Ovary (tissue), 3 donors: ENCODE data around the gene OLA1.

ENCODE experiments used
- POLR2A ChIP-seq: fragments of 450-650 bp; IDR thresholded peaks from one replicate; pipeline ENCODE4 v1.6.1; 2017; ENCODE audit warnings: antibody characterized with exemption, mild to moderate bottlenecking, moderate library complexity
- TF ChIP-seq, protein P1 (sequence below), 3 donors: fragments of 450-650 bp in 2 of 3; fragments of 200-600 bp in 1 of 3; IDR thresholded peaks; one replicate each; pipeline versions ENCODE4 v1.5.1 to v1.8.0; 2016 to 2022; ENCODE audit warnings: antibody characterized with exemption in 3 of 3, mild to moderate bottlenecking in 1 of 3
- donor health status: DM: no; HTN: no; CAD: no.

DNA sequence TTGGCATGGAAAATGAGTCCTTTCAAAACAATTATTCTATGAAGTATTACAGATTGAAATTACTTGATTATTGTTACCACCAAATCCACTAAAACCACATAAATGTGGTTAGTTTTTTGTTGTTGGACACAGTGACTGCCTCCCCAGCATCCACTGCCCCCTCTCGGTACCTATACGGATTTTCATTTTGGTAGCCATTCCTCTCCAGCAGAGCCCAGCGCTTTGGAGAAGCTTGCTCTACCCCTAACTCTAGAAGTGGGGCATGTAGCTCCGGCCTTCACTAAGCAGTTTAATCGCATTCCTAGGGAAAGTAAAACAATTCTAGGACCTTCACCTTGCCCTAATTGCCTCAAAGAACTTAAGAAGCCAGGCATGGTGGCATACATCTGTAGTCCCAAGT is 24.2 kb downstream of the OLA1 start:
- no peak for TF ChIP-seq POLR2A
- TF ChIP-seq, protein P1, sequence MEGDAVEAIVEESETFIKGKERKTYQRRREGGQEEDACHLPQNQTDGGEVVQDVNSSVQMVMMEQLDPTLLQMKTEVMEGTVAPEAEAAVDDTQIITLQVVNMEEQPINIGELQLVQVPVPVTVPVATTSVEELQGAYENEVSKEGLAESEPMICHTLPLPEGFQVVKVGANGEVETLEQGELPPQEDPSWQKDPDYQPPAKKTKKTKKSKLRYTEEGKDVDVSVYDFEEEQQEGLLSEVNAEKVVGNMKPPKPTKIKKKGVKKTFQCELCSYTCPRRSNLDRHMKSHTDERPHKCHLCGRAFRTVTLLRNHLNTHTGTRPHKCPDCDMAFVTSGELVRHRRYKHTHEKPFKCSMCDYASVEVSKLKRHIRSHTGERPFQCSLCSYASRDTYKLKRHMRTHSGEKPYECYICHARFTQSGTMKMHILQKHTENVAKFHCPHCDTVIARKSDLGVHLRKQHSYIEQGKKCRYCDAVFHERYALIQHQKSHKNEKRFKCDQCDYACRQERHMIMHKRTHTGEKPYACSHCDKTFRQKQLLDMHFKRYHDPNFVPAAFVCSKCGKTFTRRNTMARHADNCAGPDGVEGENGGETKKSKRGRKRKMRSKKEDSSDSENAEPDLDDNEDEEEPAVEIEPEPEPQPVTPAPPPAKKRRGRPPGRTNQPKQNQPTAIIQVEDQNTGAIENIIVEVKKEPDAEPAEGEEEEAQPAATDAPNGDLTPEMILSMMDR (IDR thresholded peaks at IDR 0.05), result no peak
